Activated naive CD8-positive, alpha-beta T cell treated with anti-CD3 and anti-CD28 coated beads, Interleukin-2, amount 10 ng/mL, durations not matched to agents 7 days and 5 days (primary cell): ENCODE results near the gene NOS1AP. TPM values are rescaled to one million over a fixed set of nuclear protein-coding genes. Genes with fewer than 3 reads are reported as not detected.

ENCODE experiments used
- ATAC-seq: fragments of 150-1000 bp; cut with Tn5 transposase; one replicate; pipeline ENCODE4 v1.10.0; 2021; ENCODE audit warnings: low read depth, moderate library complexity
- POLR2A ChIA-PET: fragments of 350-600 bp; sonication (Branson Sonifier 250); formaldehyde crosslinking; loops from one replicate; lab custom pipeline; 2021; ENCODE audit warnings: antibody characterized with exemption; lab: Charles Lee
- DNase-seq: peaks from one replicate; pipeline ENCODE4 v3.0.0; 2021
- H3K27ac Mint-ChIP-seq: one replicate; pipeline ENCODE4 v1.8.0; 2022; ENCODE audit warnings: mild to moderate bottlenecking, mixed read lengths
- H3K27me3 Mint-ChIP-seq: one replicate; pipeline ENCODE4 v1.8.0; 2022; ENCODE audit warnings: mild to moderate bottlenecking, moderate library complexity, mixed read lengths
- H3K36me3 Mint-ChIP-seq: one replicate; pipeline ENCODE4 v1.8.0; 2021; ENCODE audit warnings: mild to moderate bottlenecking, mixed read lengths
- H3K4me1 Mint-ChIP-seq: one replicate; pipeline ENCODE4 v1.8.0; 2021; ENCODE audit warnings: mixed read lengths
- H3K4me3 Mint-ChIP-seq: one replicate; pipeline ENCODE4 v1.8.0; 2022; ENCODE audit warnings: mild to moderate bottlenecking, moderate library complexity, mixed read lengths
- H3K9me3 Mint-ChIP-seq: one replicate; pipeline ENCODE4 v1.8.0; 2021; ENCODE audit warnings: mixed read lengths
- total RNA-seq, 2 experiments: library from RNA; stranded (reverse); gene quantifications; one replicate each; pipeline ENCODE4 v1.2.3, GENCODE V29; 2021

NOS1AP gene
- total RNA-seq, 2 experiments from 2014 or later: not detected

GRCh38 chr1:162083273-162083672, 13.8 kb downstream of the NOS1AP start:
- DNase-seq (no peak), ATAC-seq (no peak)
- Mint-ChIP-seq H3K9me3 (no peaks in the 10 kb centered on the region), H3K4me3 (no peak overlapping the region), H3K36me3 (no peaks in the 10 kb centered on the region), H3K27me3 (peaks cover 29% of the 10 kb centered on the region), H3K4me1 (no peaks in the 10 kb centered on the region), H3K27ac (no peak overlapping the region)
- POLR2A ChIA-PET: no interaction called here

- DNase-seq: no peak
- H3K9me3 Mint-ChIP-seq: no peaks in the 10 kb centered on the region
- H3K27me3 Mint-ChIP-seq: peaks cover 27% of the 10 kb centered on the region
- no peaks in the 10 kb centered on the region for H3K4me1 Mint-ChIP-seq
- H3K27ac Mint-ChIP-seq: no peak overlapping the region
- H3K4me3 Mint-ChIP-seq: no peak overlapping the region
- no peak for ATAC-seq
- no peaks in the 10 kb centered on the region for H3K36me3 Mint-ChIP-seq
- POLR2A ChIA-PET: no interaction called here
Observed at GRCh38 chr1:162085991-162086390, 16.5 kb downstream of the NOS1AP start.

GRCh38 chr1:162087111-162087510, 17.6 kb downstream of the NOS1AP start:
- Mint-ChIP-seq H3K36me3 (no peaks in the 10 kb centered on the region), H3K27ac (no peak overlapping the region), H3K4me3 (no peak overlapping the region), H3K27me3 (peaks cover 33% of the 10 kb centered on the region), H3K9me3 (no peaks in the 10 kb centered on the region), H3K4me1 (peaks cover under 1% of the 10 kb centered on the region)
- no peak for ATAC-seq
- POLR2A ChIA-PET: no interaction called here
- no peak for DNase-seq

GRCh38 chr1:162087574-162087973, 18.1 kb downstream of the NOS1AP start:
- Mint-ChIP-seq H3K4me1 (peaks cover 4% of the 10 kb centered on the region), H3K36me3 (no peaks in the 10 kb centered on the region), H3K4me3 (no peak overlapping the region), H3K27me3 (peaks cover 33% of the 10 kb centered on the region), H3K27ac (no peak overlapping the region), H3K9me3 (no peaks in the 10 kb centered on the region)
- ATAC-seq (no peak), DNase-seq (no peak)
- POLR2A ChIA-PET: no interaction called here

- H3K4me1 Mint-ChIP-seq: peaks cover 4% of the 10 kb centered on the region
- POLR2A ChIA-PET: no interaction called here
- H3K27me3 Mint-ChIP-seq: peaks cover 33% of the 10 kb centered on the region
- no peaks in the 10 kb centered on the region for H3K9me3 Mint-ChIP-seq
- no peak for ATAC-seq
- H3K27ac Mint-ChIP-seq: no peak overlapping the region
- H3K4me3 Mint-ChIP-seq: no peak overlapping the region
- DNase-seq: no peak
- no peaks in the 10 kb centered on the region for H3K36me3 Mint-ChIP-seq
Observed at GRCh38 chr1:162088281-162088969, 18.9 kb downstream of the NOS1AP start.

- Mint-ChIP-seq H3K36me3 (no peaks in the 10 kb centered on the region), H3K4me3 (no peak overlapping the region), H3K27me3 (peaks cover 28% of the 10 kb centered on the region), H3K4me1 (peaks cover 4% of the 10 kb centered on the region), H3K9me3 (no peaks in the 10 kb centered on the region), H3K27ac (no peak overlapping the region)
- POLR2A ChIA-PET: no interaction called here
- DNase-seq: no peak
- ATAC-seq: no peak
Observed at GRCh38 chr1:162089748-162090147, 20.3 kb downstream of the NOS1AP start.

GRCh38 chr1:162090378-162090777, 20.9 kb downstream of the NOS1AP start:
- H3K4me3 Mint-ChIP-seq: no peak overlapping the region
- POLR2A ChIA-PET: no interaction called here
- H3K4me1 Mint-ChIP-seq: peaks cover 4% of the 10 kb centered on the region
- peaks cover 23% of the 10 kb centered on the region for H3K27me3 Mint-ChIP-seq
- no peaks in the 10 kb centered on the region for H3K36me3 Mint-ChIP-seq
- no peak overlapping the region for H3K27ac Mint-ChIP-seq
- no peak for DNase-seq
- no peaks in the 10 kb centered on the region for H3K9me3 Mint-ChIP-seq
- ATAC-seq: no peak

GRCh38 chr1:162091681-162092524, 22.4 kb downstream of the NOS1AP start:
- peaks cover 27% of the 10 kb centered on the region for H3K27me3 Mint-ChIP-seq

GRCh38 chr1:162093095-162093494, 23.6 kb downstream of the NOS1AP start:
- no peak for ATAC-seq
- H3K36me3 Mint-ChIP-seq: no peaks in the 10 kb centered on the region

More at GRCh38 chr1:162091681-162092524, 22.4 kb downstream of the NOS1AP start:
- DNase-seq (no peak), ATAC-seq (no peak)
- POLR2A ChIA-PET: no interaction called here
- Mint-ChIP-seq H3K4me3 (no peak overlapping the region), H3K4me1 (peaks cover 4% of the 10 kb centered on the region), H3K9me3 (no peaks in the 10 kb centered on the region), H3K36me3 (no peaks in the 10 kb centered on the region), H3K27ac (no peak overlapping the region)

GRCh38 chr1:162094271-162094670, 24.8 kb downstream of the NOS1AP start:
- Mint-ChIP-seq H3K36me3 (no peaks in the 10 kb centered on the region), H3K4me1 (peaks cover 4% of the 10 kb centered on the region), H3K9me3 (no peaks in the 10 kb centered on the region), H3K27me3 (peaks cover 32% of the 10 kb centered on the region), H3K27ac (no peak overlapping the region), H3K4me3 (no peak overlapping the region)
- DNase-seq: no peak
- POLR2A ChIA-PET: no interaction called here
- ATAC-seq: no peak

More at GRCh38 chr1:162093095-162093494, 23.6 kb downstream of the NOS1AP start:
- H3K27me3 Mint-ChIP-seq: peaks cover 27% of the 10 kb centered on the region
- no peak overlapping the region for H3K27ac Mint-ChIP-seq
- peaks cover 4% of the 10 kb centered on the region for H3K4me1 Mint-ChIP-seq
- no peak overlapping the region for H3K4me3 Mint-ChIP-seq
- POLR2A ChIA-PET: no interaction called here
- no peak for DNase-seq
- no peaks in the 10 kb centered on the region for H3K9me3 Mint-ChIP-seq

- H3K4me3 Mint-ChIP-seq: no peak overlapping the region
- ATAC-seq: no peak
- peaks cover 32% of the 10 kb centered on the region for H3K27me3 Mint-ChIP-seq
- peaks cover 4% of the 10 kb centered on the region for H3K4me1 Mint-ChIP-seq
- DNase-seq: no peak
- H3K27ac Mint-ChIP-seq: no peak overlapping the region
- POLR2A ChIA-PET: no interaction called here
- H3K9me3 Mint-ChIP-seq: no peaks in the 10 kb centered on the region
- H3K36me3 Mint-ChIP-seq: no peaks in the 10 kb centered on the region
Observed at GRCh38 chr1:162094723-162095122, 25.2 kb downstream of the NOS1AP start.

- no peak overlapping the region for H3K4me3 Mint-ChIP-seq
- no peak overlapping the region for H3K27ac Mint-ChIP-seq
- ATAC-seq (no peak), DNase-seq (no peak)
- no peaks in the 10 kb centered on the region for H3K4me1 Mint-ChIP-seq
- H3K36me3 Mint-ChIP-seq: no peaks in the 10 kb centered on the region
- POLR2A ChIA-PET: no interaction called here
- H3K9me3 Mint-ChIP-seq: peaks cover 8% of the 10 kb centered on the region
- H3K27me3 Mint-ChIP-seq: peaks cover 7% of the 10 kb centered on the region
Observed at GRCh38 chr1:162107911-162108310, 38.4 kb downstream of the NOS1AP start.

- Mint-ChIP-seq H3K4me1 (peaks cover 2% of the 10 kb centered on the region), H3K4me3 (no peak overlapping the region), H3K36me3 (no peaks in the 10 kb centered on the region), H3K9me3 (peaks cover 5% of the 10 kb centered on the region), H3K27ac (no peak overlapping the region), H3K27me3 (peaks cover 12% of the 10 kb centered on the region)
- ATAC-seq: no peak
- POLR2A ChIA-PET: no interaction called here
- DNase-seq: no peak
Observed at GRCh38 chr1:162108426-162108825, 38.9 kb downstream of the NOS1AP start.

- no peak for ATAC-seq
- H3K4me3 Mint-ChIP-seq: no peak overlapping the region
- H3K27me3 Mint-ChIP-seq: peaks cover 11% of the 10 kb centered on the region
- peaks cover 2% of the 10 kb centered on the region for H3K4me1 Mint-ChIP-seq
- no peak for DNase-seq
- H3K9me3 Mint-ChIP-seq: peaks cover 2% of the 10 kb centered on the region
- H3K27ac Mint-ChIP-seq: no peak overlapping the region
- H3K36me3 Mint-ChIP-seq: no peaks in the 10 kb centered on the region
- POLR2A ChIA-PET: no interaction called here
Observed at GRCh38 chr1:162110910-162111309, 41.4 kb downstream of the NOS1AP start.
